Body of pancreas (tissue), 4 donors: ENCODE data around the gene ADGRE2.

Source experiments
- POLR2A ChIP-seq, 3 donors: fragments of 450-650 bp; IDR thresholded peaks; one replicate each; pipeline ENCODE4 v1.6.1; 2016; ENCODE audit warnings: antibody characterized with exemption in 3 of 3, mild to moderate bottlenecking in 2 of 3
- TF ChIP-seq, protein P1 (sequence below), 7 experiments: fragments of 450-650 bp in 4 of 7; fragments of 200-600 bp in 3 of 7; sonication (generic) in 3 of 7; IDR thresholded peaks; one replicate each; pipeline ENCODE4 v1.5.1; 2016 to 2019; ENCODE audit warnings: antibody characterized with exemption in 7 of 7

DNA sequence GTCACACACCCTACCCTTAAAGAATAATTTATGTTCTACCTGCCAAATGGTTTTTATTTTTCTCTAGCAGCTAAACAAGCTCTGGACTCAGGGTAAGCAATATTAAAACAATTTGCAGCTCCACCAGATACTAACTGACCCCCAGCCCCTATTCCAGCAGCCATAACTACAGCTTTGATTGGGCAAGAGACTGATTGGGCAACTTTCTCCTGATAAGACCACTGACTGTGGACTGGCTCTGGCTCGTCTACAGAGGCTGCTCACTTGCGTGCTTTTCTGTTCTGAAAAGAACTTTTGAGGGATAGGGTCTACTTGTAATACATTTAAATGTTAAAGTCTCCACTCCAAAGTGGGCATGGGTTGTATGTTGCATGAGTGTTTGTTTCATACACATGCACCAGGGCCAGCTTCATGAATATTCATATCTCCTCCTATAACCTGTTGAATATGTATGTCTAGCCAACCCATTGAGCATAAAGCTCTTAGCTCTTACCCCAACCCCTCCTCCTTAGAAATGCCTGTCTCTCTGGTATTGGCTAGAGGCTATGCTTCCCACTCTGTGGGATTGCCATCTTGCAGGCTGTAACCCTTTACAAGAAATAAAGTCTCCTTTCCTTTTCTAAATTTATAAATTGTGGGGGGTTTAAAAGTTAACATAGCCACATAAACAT lies 36.8 kb upstream of the ADGRE2 start:
- TF ChIP-seq, protein P1, sequence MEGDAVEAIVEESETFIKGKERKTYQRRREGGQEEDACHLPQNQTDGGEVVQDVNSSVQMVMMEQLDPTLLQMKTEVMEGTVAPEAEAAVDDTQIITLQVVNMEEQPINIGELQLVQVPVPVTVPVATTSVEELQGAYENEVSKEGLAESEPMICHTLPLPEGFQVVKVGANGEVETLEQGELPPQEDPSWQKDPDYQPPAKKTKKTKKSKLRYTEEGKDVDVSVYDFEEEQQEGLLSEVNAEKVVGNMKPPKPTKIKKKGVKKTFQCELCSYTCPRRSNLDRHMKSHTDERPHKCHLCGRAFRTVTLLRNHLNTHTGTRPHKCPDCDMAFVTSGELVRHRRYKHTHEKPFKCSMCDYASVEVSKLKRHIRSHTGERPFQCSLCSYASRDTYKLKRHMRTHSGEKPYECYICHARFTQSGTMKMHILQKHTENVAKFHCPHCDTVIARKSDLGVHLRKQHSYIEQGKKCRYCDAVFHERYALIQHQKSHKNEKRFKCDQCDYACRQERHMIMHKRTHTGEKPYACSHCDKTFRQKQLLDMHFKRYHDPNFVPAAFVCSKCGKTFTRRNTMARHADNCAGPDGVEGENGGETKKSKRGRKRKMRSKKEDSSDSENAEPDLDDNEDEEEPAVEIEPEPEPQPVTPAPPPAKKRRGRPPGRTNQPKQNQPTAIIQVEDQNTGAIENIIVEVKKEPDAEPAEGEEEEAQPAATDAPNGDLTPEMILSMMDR (IDR thresholded peaks at IDR 0.05), result no peak
- TF ChIP-seq POLR2A (IDR thresholded peaks at IDR 0.05), result no peak
